B cell (primary cell): Measurements from ENCODE around the gene C3orf85. TPM values are rescaled to one million over a fixed set of nuclear protein-coding genes. Genes with fewer than 3 reads are reported as not detected.
"Not testable (repeated sequence)": the region's sequence is repeated elsewhere in the genome, so short reads cannot be mapped to it uniquely, and the experiment has no call there.

Experiments used
- ATAC-seq: fragments of 200-7000 bp; cut with Tn5 transposase; one replicate; pipeline ENCODE4 v1.10.0; 2021; ENCODE audit warnings: low read depth, mild to moderate bottlenecking, moderate number of reproducible peaks, moderate library complexity
- CTCF ChIA-PET: fragments of 350-600 bp; sonication (Branson Sonifier 250); formaldehyde crosslinking; loops from one replicate; lab custom pipeline; 2021; ENCODE audit warnings: antibody characterized with exemption, inconsistent platforms; lab: Charles Lee
- POLR2A ChIA-PET: fragments of 350-600 bp; sonication (Branson Sonifier 250); formaldehyde crosslinking; loops from one replicate; lab custom pipeline; 2021; ENCODE audit warnings: antibody characterized with exemption; lab: Charles Lee
- DNase-seq: peaks from one replicate; pipeline ENCODE4 v3.0.0; 2013
- H2AFZ ChIP-seq: 2 replicates; pipeline ENCODE4 v1.6.1; 2012; ENCODE audit warnings: mild to moderate bottlenecking, low read depth, low read length; ENCODE audit not compliant: insufficient read depth, poor library complexity, severe bottlenecking
- H3K27ac ChIP-seq, 2 donors: 1 replicate in 1 of 2; 2 replicates in 1 of 2; pipeline ENCODE4 v1.5.1; 2012 to 2013; ENCODE audit warnings: low read length in 2 of 2, mild to moderate bottlenecking in 2 of 2, moderate library complexity in 1 of 2
- H3K27me3 ChIP-seq, 4 experiments: fragments of 200-600 bp in 1 of 4; sonication (generic) in 1 of 4; replicated peaks in 1 of 4; 1 replicate in 2 of 4; 2 replicates in 2 of 4; pipeline versions ENCODE4 v1.6.1 to v1.7.0; 2013 to 2016; ENCODE audit warnings: low read length in 3 of 4, mild to moderate bottlenecking in 2 of 4, mixed read lengths in 1 of 4, moderate library complexity in 1 of 4; ENCODE audit not compliant: insufficient read depth in 4 of 4, control insufficient read depth in 3 of 4; ENCODE audit errors: control extremely low read depth in 1 of 4
- H3K36me3 ChIP-seq, 2 experiments: replicated peaks in 1 of 2; 1 replicate in 1 of 2; 2 replicates in 1 of 2; pipeline versions ENCODE4 v1.6.1 to v1.7.1; 2013; ENCODE audit warnings: low read length in 1 of 2; ENCODE audit not compliant: insufficient read depth in 2 of 2, control insufficient read depth in 1 of 2; ENCODE audit errors: control extremely low read depth in 1 of 2, extremely low read depth in 1 of 2
- H3K4me1 ChIP-seq, 2 donors: fragments of 200-600 bp in 1 of 2; sonication (generic) in 1 of 2; 1 replicate in 1 of 2; 2 replicates in 1 of 2; pipeline versions ENCODE4 v1.5.1 to v1.6.1; 2013 to 2017; ENCODE audit warnings: low read length in 2 of 2; ENCODE audit not compliant: control insufficient read depth in 2 of 2, insufficient read depth in 2 of 2
- H3K4me2 ChIP-seq: replicated peaks from 2 replicates; pipeline ENCODE3; 2012; ENCODE audit warnings: mild to moderate bottlenecking, low read depth, low read length; ENCODE audit not compliant: poor library complexity, severe bottlenecking
- H3K4me3 ChIP-seq, 5 experiments: fragments of 200-600 bp in 1 of 5; sonication (generic) in 1 of 5; 1 replicate in 3 of 5; 2 replicates in 2 of 5; pipeline versions ENCODE4 v1.5.1 to v1.7.0; 2011 to 2016; ENCODE audit warnings: low read length in 4 of 5, mild to moderate bottlenecking in 4 of 5, low read depth in 2 of 5, control low read depth in 1 of 5, moderate library complexity in 1 of 5; ENCODE audit not compliant: insufficient read depth in 1 of 5; ENCODE audit errors: control extremely low read depth in 1 of 5, extremely low read depth in 1 of 5
- H3K79me2 ChIP-seq: fragments of 200-600 bp; sonication (generic); one replicate; pipeline ENCODE4 v1.6.0; 2016; ENCODE audit warnings: low read length; ENCODE audit not compliant: control insufficient read depth, insufficient read depth
- H3K9ac ChIP-seq: fragments of 200-600 bp; sonication (generic); 2 replicates; pipeline ENCODE4 v1.6.1; 2017; ENCODE audit warnings: mild to moderate bottlenecking, low read length, moderate library complexity
- H3K9me3 ChIP-seq, 3 donors: one replicate each; pipeline versions ENCODE4 v1.6.1 to v1.7.1; 2013; ENCODE audit warnings: low read length in 2 of 3; ENCODE audit not compliant: control insufficient read depth in 2 of 3, insufficient read depth in 1 of 3; ENCODE audit errors: control extremely low read depth in 1 of 3
- H4K20me1 ChIP-seq: 2 replicates; pipeline ENCODE4 v1.6.0; 2012; ENCODE audit warnings: mild to moderate bottlenecking, low read length; ENCODE audit not compliant: insufficient read depth, control insufficient read depth, poor library complexity, severe bottlenecking
- H3K27ac Mint-ChIP-seq: one replicate; pipeline ENCODE4 v1.8.0; 2021; ENCODE audit warnings: mixed read lengths
- H3K27me3 Mint-ChIP-seq: one replicate; pipeline ENCODE4 v1.8.0; 2021; ENCODE audit warnings: mixed read lengths
- H3K4me1 Mint-ChIP-seq: one replicate; pipeline ENCODE4 v1.8.0; 2021; ENCODE audit warnings: mixed read lengths
- H3K4me3 Mint-ChIP-seq: one replicate; pipeline ENCODE4 v1.8.0; 2021; ENCODE audit warnings: mixed read lengths
- H3K9me3 Mint-ChIP-seq: one replicate; pipeline ENCODE4 v1.8.0; 2022; ENCODE audit warnings: mixed read lengths; ENCODE audit not compliant: insufficient read depth
- CTCF ChIP-seq: fragments of 200-600 bp; IDR thresholded peaks from one replicate; pipeline ENCODE4 v1.8.0; 2022; ENCODE audit warnings: antibody characterized with exemption, mild to moderate bottlenecking
- EZH2 ChIP-seq: IDR thresholded peaks from 2 replicates; pipeline ENCODE4 v1.6.1; 2012; ENCODE audit warnings: borderline replicate concordance, low read depth, mild to moderate bottlenecking, moderate library complexity, low read length; ENCODE audit not compliant: insufficient read depth, poor library complexity, severe bottlenecking
- WGBS: methylation state at CpG from one replicate; pipeline ENCODE4 v1.1.5; 2013; ENCODE audit warnings: missing lambda C conversion rate; ENCODE audit not compliant: insufficient coverage; 5-methylcytosine and 5-hydroxymethylcytosine counted together
- intact Hi-C: fragments of 100-400 bp; cut with micrococcal nuclease; formaldehyde crosslinking; loops from one replicate; pipeline ENCODE4 v1.10.0; 2022
- polyA plus RNA-seq: library from polyadenylated mRNA; depleted of rRNA; stranded (reverse); fragments of >200 nt; gene quantifications from 2 replicates; pipeline ENCODE4 v1.2.3, GENCODE V29; 2012
- total RNA-seq, 2 donors: library from RNA; stranded (reverse); fragments of 120-200 nt in 1 of 2; gene quantifications; 1 replicate in 1 of 2; 2 replicates in 1 of 2; pipeline versions ENCODE4 v1.2.3 to v1.2.4, GENCODE V29; 2013 to 2022

Gene C3orf85
- total and polyA plus RNA-seq, 2 donors (not counting 1 experiment from before 2014, with no cell fraction given) = not detected

- 0% methylated on average over 1 of the region's 4 CpGs for WGBS
- ATAC-seq = no peak
- no peaks in the 10 kb centered on the region for H3K4me1 Mint-ChIP-seq
- ChIA-PET CTCF (no interaction called here), POLR2A (no interaction called here)
- TF ChIP-seq EZH2 (no peak), CTCF (no peak)
- no peaks in the 10 kb centered on the region for H3K36me3 ChIP-seq
- no peaks in the 10 kb centered on the region for H3K79me2 ChIP-seq
- H3K27ac Mint-ChIP-seq = no peak overlapping the region
- no peak overlapping the region for H3K9ac ChIP-seq
- H3K27me3 Mint-ChIP-seq = no peaks in the 10 kb centered on the region
- H3K4me3 ChIP-seq = no peak overlapping the region
- no peak overlapping the region for H3K4me2 ChIP-seq
- no peak overlapping the region for H3K27ac ChIP-seq
- H3K4me3 Mint-ChIP-seq = no peak overlapping the region
- no peaks in the 10 kb centered on the region for H3K9me3 ChIP-seq
- H3K9me3 Mint-ChIP-seq = peaks cover 3% of the 10 kb centered on the region
- H4K20me1 ChIP-seq = no peaks in the 10 kb centered on the region
- no peaks in the 10 kb centered on the region for H3K27me3 ChIP-seq
- no peaks in the 10 kb centered on the region for H3K4me1 ChIP-seq
- DNase-seq = no peak
- intact Hi-C loops = no loop called here
- no peak overlapping the region for H2AFZ ChIP-seq
Measured at GRCh38 chr3:109131276-109131675, 5.2 kb upstream of the C3orf85 start.

GRCh38 chr3:109132801-109133473 lies 3.6 kb upstream of the C3orf85 start:
- intact Hi-C loops = no loop called here
- H3K9me3 Mint-ChIP-seq = peaks cover 3% of the 10 kb centered on the region
- no peak overlapping the region for H3K4me3 Mint-ChIP-seq
- ATAC-seq (no peak), DNase-seq (no peak)
- Histone ChIP-seq H3K36me3 (no peaks in the 10 kb centered on the region), H4K20me1 (no peaks in the 10 kb centered on the region), H3K27me3 (no peaks in the 10 kb centered on the region), H3K9me3 (no peaks in the 10 kb centered on the region), H3K4me1 (no peaks in the 10 kb centered on the region), H3K4me2 (no peak overlapping the region), H3K4me3 (no peak overlapping the region), H3K27ac (no peak overlapping the region), H3K79me2 (no peaks in the 10 kb centered on the region), H3K9ac (no peak overlapping the region), H2AFZ (no peak overlapping the region)
- POLR2A ChIA-PET = interaction anchor here (0.6 kb wide), 1 partner anchor 1519 kb away, joined by 5 read pairs; no protein-coding TSS in a partner anchor
- no peaks in the 10 kb centered on the region for H3K27me3 Mint-ChIP-seq
- whole genome bisulfite sequencing = no CpG with 5 or more reads among the region's 5 CpGs
- no peak overlapping the region for H3K27ac Mint-ChIP-seq
- no peaks in the 10 kb centered on the region for H3K4me1 Mint-ChIP-seq
- CTCF ChIA-PET = no interaction called here
- TF ChIP-seq CTCF (no peak), EZH2 (no peak)

- H3K27ac ChIP-seq, H3K4me1 Mint-ChIP-seq, H3K36me3 ChIP-seq, H3K4me1 ChIP-seq, intact Hi-C loops, H3K79me2 ChIP-seq, H3K4me3 Mint-ChIP-seq, H2AFZ ChIP-seq, H3K27ac Mint-ChIP-seq, CTCF ChIA-PET, ATAC-seq, H3K9me3 ChIP-seq, H4K20me1 ChIP-seq, H3K9me3 Mint-ChIP-seq, H3K4me3 ChIP-seq, H3K27me3 ChIP-seq, H3K27me3 Mint-ChIP-seq, H3K9ac ChIP-seq, DNase-seq, H3K4me2 ChIP-seq: not testable (repeated sequence)
- WGBS = no CpG with 5 or more reads among the region's 5 CpGs
- POLR2A ChIA-PET = interaction anchor here (0.6 kb wide), 1 partner anchor 1520 kb away, joined by 5 read pairs; no protein-coding TSS in a partner anchor
Measured at GRCh38 chr3:109133474-109133816, 3.1 kb upstream of the C3orf85 start.
